Fibroblast of peridontal ligament (primary cell): ENCODE data around the gene FAM240A.
A peak's percentile ranks its signal among the peaks of the same experiment; 100 is the strongest.

ENCODE experiments used
- DNase-seq: peaks from one replicate; pipeline ENCODE4 v3.0.0-alpha.2; 2010; ENCODE audit errors: extremely low read depth

The FAM240A gene

GRCh38 chr3:46626039-46626438 is 13.7 kb downstream of the FAM240A start:
- no peak for DNase-seq

- no peak for DNase-seq
These were observed 14.8 kb downstream of the FAM240A start for GRCh38 chr3:46627078-46627477.

GRCh38 chr3:46628901-46629369 is 16.6 kb downstream of the FAM240A start:
- peak; percentile 55 for DNase-seq

- DNase-seq: peak; percentile 66
These were observed 17.5 kb downstream of the FAM240A start for GRCh38 chr3:46629551-46630517.

GRCh38 chr3:46632792-46633191 is 20.5 kb downstream of the FAM240A start:
- peak; percentile 28 for DNase-seq

- DNase-seq: no peak
These were observed 22.5 kb downstream of the FAM240A start for GRCh38 chr3:46634856-46635255.

- no peak for DNase-seq
These were observed 26.9 kb downstream of the FAM240A start for GRCh38 chr3:46639221-46639620.

GRCh38 chr3:46640927-46641326 is 28.6 kb downstream of the FAM240A start:
- no peak for DNase-seq

GRCh38 chr3:46642971-46643370 is 30.6 kb downstream of the FAM240A start:
- DNase-seq: no peak

GRCh38 chr3:46643701-46644100 is 31.4 kb downstream of the FAM240A start:
- DNase-seq: no peak

GRCh38 chr3:46646700-46647099 is 34.4 kb downstream of the FAM240A start:
- peak; percentile 73 for DNase-seq

GRCh38 chr3:46648096-46648495 is 35.8 kb downstream of the FAM240A start:
- no peak for DNase-seq

GRCh38 chr3:46649436-46649835 is 37.1 kb downstream of the FAM240A start:
- DNase-seq: no peak

- DNase-seq: no peak
These were observed 38.8 kb downstream of the FAM240A start for GRCh38 chr3:46651084-46651483.

- DNase-seq: no peak
These were observed 42.9 kb downstream of the FAM240A start for GRCh38 chr3:46655271-46655670.

- DNase-seq: no peak
These were observed 44.6 kb downstream of the FAM240A start for GRCh38 chr3:46656778-46657556.

- DNase-seq: no peak
These were observed 47.0 kb downstream of the FAM240A start for GRCh38 chr3:46659285-46659684.

GRCh38 chr3:46660003-46660402 is 47.7 kb downstream of the FAM240A start:
- DNase-seq: no peak

- DNase-seq: no peak
These were observed 48.5 kb downstream of the FAM240A start for GRCh38 chr3:46660543-46661523.

GRCh38 chr3:46661776-46662766 is 49.7 kb downstream of the FAM240A start:
- no peak for DNase-seq
